HEK293 (cell line): ENCODE results near the gene TNFAIP8L2.

Experiments
- CTCF ChIA-PET: fragments of 350-600 bp; formaldehyde crosslinking; extraction: SDS; loops from one replicate; lab custom pipeline; 2021; ENCODE audit warnings: antibody characterized with exemption; lab: Yijun Ruan, JAX
- POLR2A ChIA-PET: fragments of 300-600 bp; formaldehyde crosslinking; extraction: SDS; loops from one replicate; lab custom pipeline; 2020; ENCODE audit warnings: antibody characterized with exemption, inconsistent platforms; lab: Yijun Ruan, JAX
- H3K27ac ChIP-seq: fragments of 200-500 bp; sonication (Bioruptor generic); 2 replicates; pipeline ENCODE4 v1.5.1; 2014; ENCODE audit warnings: low read depth, low read length, control low read depth, inconsistent platforms; ENCODE audit errors: extremely low read depth
- H3K36me3 ChIP-seq, 2 experiments: fragments of 200-500 bp in 1 of 2; sonication (Bioruptor generic) in 1 of 2; 1 replicate in 1 of 2; 2 replicates in 1 of 2; pipeline ENCODE4 v1.5.1; 2014 to 2017; ENCODE audit warnings: inconsistent platforms in 2 of 2, low read length in 2 of 2; ENCODE audit not compliant: control insufficient read depth in 2 of 2, insufficient read depth in 1 of 2
- H3K4me1 ChIP-seq: fragments of 200-500 bp; sonication (Bioruptor generic); 2 replicates; pipeline ENCODE4 v1.5.1; 2014; ENCODE audit warnings: mild to moderate bottlenecking, low read length, inconsistent platforms; ENCODE audit not compliant: control insufficient read depth, insufficient read depth
- H3K4me3 ChIP-seq: 2 replicates; pipeline ENCODE4 v1.5.1; 2011; ENCODE audit warnings: low read depth, mild to moderate bottlenecking, control low read depth, low read length, moderate library complexity
- H3K9me3 ChIP-seq: fragments of 200-500 bp; sonication (Bioruptor generic); 2 replicates; pipeline ENCODE4 v1.5.1; 2014; ENCODE audit warnings: low read depth, low read length, inconsistent platforms; ENCODE audit not compliant: control insufficient read depth, insufficient read depth
- BCL11B ChIP-seq: fragments of 450-650 bp; formaldehyde crosslinking; IDR thresholded peaks from 2 replicates; pipeline ENCODE4 v1.5.1; 2016; ENCODE audit warnings: low read depth, missing biosample characterization, missing genetic modification characterization
- GLI2 ChIP-seq: fragments of 450-650 bp; formaldehyde crosslinking; IDR thresholded peaks from 2 replicates; pipeline ENCODE4; 2017; ENCODE audit warnings: missing biosample characterization, missing genetic modification characterization, low read depth, borderline replicate concordance
- IKZF3 ChIP-seq: fragments of 450-650 bp; IDR thresholded peaks from 2 replicates; pipeline ENCODE4 v1.5.0; 2018; ENCODE audit warnings: missing biosample characterization, mild to moderate bottlenecking, missing genetic modification characterization, moderate library complexity
- KLF7 ChIP-seq: fragments of 450-650 bp; formaldehyde crosslinking; IDR thresholded peaks from 2 replicates; pipeline ENCODE4 v1.5.1; 2016; ENCODE audit warnings: missing biosample characterization, missing genetic modification characterization, borderline replicate concordance
- KLF9 ChIP-seq: fragments of 450-650 bp; formaldehyde crosslinking; IDR thresholded peaks from 2 replicates; pipeline ENCODE4 v1.5.1; 2016; ENCODE audit warnings: missing biosample characterization, missing genetic modification characterization, low read depth
- MEIS1 ChIP-seq: sonication (generic); formaldehyde crosslinking; IDR thresholded peaks from 2 replicates; pipeline ENCODE4 v1.8.1; 2022; ENCODE audit warnings: missing genetic modification reagents, mild to moderate bottlenecking, borderline replicate concordance
- MYNN ChIP-seq: fragments of 450-650 bp; formaldehyde crosslinking; IDR thresholded peaks from 2 replicates; pipeline ENCODE4 v1.5.1; 2016; ENCODE audit warnings: missing biosample characterization, missing genetic modification characterization, borderline replicate concordance
- ZBTB10 ChIP-seq: fragments of 450-650 bp; formaldehyde crosslinking; IDR thresholded peaks from 2 replicates; pipeline ENCODE4 v1.5.1; 2016; ENCODE audit warnings: missing biosample characterization, missing genetic modification characterization
- ZBTB17 ChIP-seq: fragments of 450-650 bp; formaldehyde crosslinking; IDR thresholded peaks from 2 replicates; pipeline ENCODE4 v1.5.1; 2016; ENCODE audit warnings: missing biosample characterization, missing genetic modification characterization
- ZBTB20 ChIP-seq: fragments of 450-650 bp; formaldehyde crosslinking; IDR thresholded peaks from 2 replicates; pipeline ENCODE4 v1.5.1; 2016; ENCODE audit warnings: missing biosample characterization, missing genetic modification characterization
- ZBTB26 ChIP-seq: fragments of 450-650 bp; formaldehyde crosslinking; optimal IDR thresholded peaks from 2 replicates; pipeline ENCODE3; 2016; ENCODE audit warnings: missing biosample characterization, mild to moderate bottlenecking, missing genetic modification characterization
- ZBTB48 ChIP-seq: fragments of 450-650 bp; formaldehyde crosslinking; IDR thresholded peaks from 2 replicates; pipeline ENCODE4 v1.5.1; 2016; ENCODE audit warnings: missing biosample characterization, missing genetic modification characterization
- ZEB2 ChIP-seq: fragments of 450-650 bp; formaldehyde crosslinking; IDR thresholded peaks from 2 replicates; pipeline ENCODE4 v1.5.1; 2016; ENCODE audit warnings: missing biosample characterization, missing genetic modification characterization
- ZNF2 ChIP-seq: fragments of 450-650 bp; formaldehyde crosslinking; IDR thresholded peaks from 2 replicates; pipeline ENCODE4 v1.5.1; 2016; ENCODE audit warnings: missing biosample characterization, missing genetic modification characterization
- ZNF335 ChIP-seq: fragments of 450-650 bp; formaldehyde crosslinking; conservative IDR thresholded peaks from 2 replicates; pipeline ENCODE4 v1.5.1; 2016; ENCODE audit warnings: missing biosample characterization, missing genetic modification characterization
- ZNF350 ChIP-seq: fragments of 450-650 bp; formaldehyde crosslinking; IDR thresholded peaks from 2 replicates; pipeline ENCODE4 v1.5.0; 2017; ENCODE audit warnings: missing biosample characterization, mild to moderate bottlenecking, missing genetic modification characterization
- ZNF394 ChIP-seq: fragments of 450-650 bp; formaldehyde crosslinking; IDR thresholded peaks from 2 replicates; pipeline ENCODE4 v1.5.1; 2016; ENCODE audit warnings: missing biosample characterization, missing genetic modification characterization, mild to moderate bottlenecking, moderate library complexity, borderline replicate concordance
- ZNF530 ChIP-seq: fragments of 450-650 bp; formaldehyde crosslinking; IDR thresholded peaks from 2 replicates; pipeline ENCODE4 v1.5.1; 2016; ENCODE audit warnings: low read depth, missing biosample characterization, missing genetic modification characterization
- ZNF561 ChIP-seq: fragments of 450-650 bp; IDR thresholded peaks from 2 replicates; pipeline ENCODE4 v1.5.1; 2018; ENCODE audit warnings: missing biosample characterization, missing genetic modification characterization, borderline replicate concordance
- ZNF624 ChIP-seq: fragments of 450-650 bp; formaldehyde crosslinking; IDR thresholded peaks from 2 replicates; pipeline ENCODE4 v1.5.1; 2017; ENCODE audit warnings: missing biosample characterization, missing genetic modification characterization
- ZNF629 ChIP-seq: fragments of 450-650 bp; formaldehyde crosslinking; IDR thresholded peaks from 2 replicates; pipeline ENCODE4 v1.5.1; 2017; ENCODE audit warnings: missing biosample characterization, missing genetic modification characterization
- ZNF701 ChIP-seq: fragments of 450-650 bp; formaldehyde crosslinking; IDR thresholded peaks from 2 replicates; pipeline ENCODE4 v1.5.1; 2016; ENCODE audit warnings: missing biosample characterization, missing genetic modification characterization
- ZNF76 ChIP-seq: fragments of 450-650 bp; formaldehyde crosslinking; IDR thresholded peaks from 2 replicates; pipeline ENCODE4; 2016; ENCODE audit warnings: low read depth, missing biosample characterization, missing genetic modification characterization, borderline replicate concordance
- ZNF843 ChIP-seq: fragments of 450-650 bp; formaldehyde crosslinking; IDR thresholded peaks from 2 replicates; pipeline ENCODE4 v1.5.1; 2016; ENCODE audit warnings: missing biosample characterization, missing genetic modification characterization
- TF ChIP-seq, protein P1 (sequence below): fragments of 450-650 bp; formaldehyde crosslinking; IDR thresholded peaks from 2 replicates; pipeline ENCODE4 v1.5.1; 2016; ENCODE audit warnings: missing biosample characterization, missing genetic modification characterization, borderline replicate concordance

TNFAIP8L2 gene

DNA sequence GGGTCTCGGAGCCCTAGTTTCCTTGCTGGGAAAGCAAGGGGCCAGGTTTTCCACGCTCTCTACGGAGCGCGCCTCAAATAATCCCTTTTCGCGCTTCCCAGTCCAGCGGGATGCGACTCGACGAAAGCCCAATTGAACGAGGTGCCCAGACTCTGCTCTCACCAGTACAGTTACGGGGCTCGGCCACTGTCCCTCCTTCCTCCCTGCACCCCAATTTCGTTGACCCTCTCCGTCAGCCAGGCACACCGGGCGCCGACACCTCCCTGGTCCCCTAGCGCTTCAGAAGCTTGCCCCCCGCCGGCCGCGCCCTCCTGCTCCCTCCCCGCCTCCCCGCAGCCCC lies 10.4 kb upstream of the TNFAIP8L2 start:
- ChIA-PET POLR2A (no interaction called here), CTCF (interaction anchor here (1.6 kb wide), 1 partner anchor 46 kb away, joined by 7 read pairs; no protein-coding TSS in a partner anchor)
- no peak for TF ChIP-seq ZBTB17
- 0 out of 2 replicates have a peak, but pooled peaks have one; percentile 36 for TF ChIP-seq ZBTB48
- peak overlapping the region; percentile 65 for H3K4me3 ChIP-seq
- peaks cover 3% of the 10 kb centered on the region; the same call in 1 of the 2 replicates for H3K4me1 ChIP-seq
- no peaks in the 10 kb centered on the region for H3K9me3 ChIP-seq
- H3K27ac ChIP-seq = no peak overlapping the region
- peaks cover 0 to 5% of the 10 kb centered on the region in 2 experiments; a peak in 1 of 3 replicates for H3K36me3 ChIP-seq

DNA sequence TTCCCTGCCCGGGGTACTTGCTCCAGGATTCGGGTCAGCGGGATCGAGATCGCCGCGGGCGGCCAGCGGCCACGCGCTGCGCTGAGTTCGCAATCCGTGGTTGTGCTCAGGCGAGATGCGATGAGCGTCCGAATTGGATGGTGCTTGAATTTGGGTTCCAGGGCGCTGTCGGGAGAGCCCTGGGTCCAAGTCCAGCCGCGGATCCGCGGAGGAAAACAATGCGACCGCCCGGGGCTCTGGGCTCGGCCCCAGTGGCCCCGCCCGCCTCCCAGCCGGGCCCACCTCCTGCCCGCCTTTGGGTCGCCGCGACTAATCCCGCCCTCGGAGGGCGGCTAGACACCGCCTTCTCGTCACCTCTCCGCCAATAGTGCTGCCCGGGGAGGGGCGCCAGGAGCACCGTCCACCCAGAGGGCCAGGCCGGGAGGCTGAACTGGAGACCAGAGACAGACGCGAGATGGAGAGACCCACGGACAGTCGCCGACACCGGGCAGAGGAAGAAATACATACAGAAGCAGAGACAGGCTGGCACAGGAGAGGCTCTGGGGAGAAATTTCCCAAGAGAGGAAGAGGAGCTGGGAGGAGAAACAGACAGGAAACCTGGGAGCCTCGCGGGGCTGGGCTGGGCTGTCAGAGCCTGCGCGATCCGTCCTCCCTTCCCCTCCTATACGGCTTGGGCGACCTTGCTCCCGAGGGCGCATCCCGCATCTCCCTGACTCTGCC lies 9.9 kb upstream of the TNFAIP8L2 start, which contains the start of gene SEMA6C:
Gene SEMA6C, minus strand, starts transcription at position 220 of the 720 bp plus-strand sequence. CDS start 4,010 bp downstream, outside the sequence.
- H3K27ac ChIP-seq = no peak within 1 kb of the TSS; the same call in 1 of the 2 replicates
- ChIA-PET CTCF (interaction anchor here (1.6 kb wide), 1 partner anchor 47 kb away, joined by 7 read pairs; no protein-coding TSS in a partner anchor), POLR2A (no interaction called here)
- peak; percentile 72 for TF ChIP-seq ZBTB20 (tag by site-specific recombination)
- TF ChIP-seq ZBTB26 = peak; percentile 69
- 0 out of 2 replicates have a peak, but pooled peaks have one; percentile 1 for TF ChIP-seq ZNF843 (tag by site-specific recombination)
- TF ChIP-seq MEIS1 (CRISPR knock-in tag) = no peak
- TF ChIP-seq ZNF335 (tag by site-specific recombination) = peak; percentile 77
- TF ChIP-seq KLF9 (tag by site-specific recombination) = 0 out of 2 replicates have a peak, but pooled peaks have one; percentile 39
- 0 out of 2 replicates have a peak, but pooled peaks have one; percentile 45 for TF ChIP-seq KLF7 (tag by site-specific recombination)
- TF ChIP-seq ZNF629 (tag by site-specific recombination) = no peak
- TF ChIP-seq ZNF624 (tag by site-specific recombination) = no peak
- TF ChIP-seq ZNF394 (tag by site-specific recombination) = peak; percentile 26; the same call in 1 of the 2 replicates
- 0 out of 2 replicates have a peak, but pooled peaks have one; percentile 13 for TF ChIP-seq ZNF2 (tag by site-specific recombination)
- TF ChIP-seq ZNF76 (tag by site-specific recombination) = peak; percentile 83; the same call in 1 of the 2 replicates
- TF ChIP-seq ZNF701 (tag by site-specific recombination) = no peak
- TF ChIP-seq ZNF561 (tag by site-specific recombination) = 0 out of 2 replicates have a peak, but pooled peaks have one; percentile 35
- no peak for TF ChIP-seq MYNN (tag by site-specific recombination)
- no peak for TF ChIP-seq ZNF350 (tag by site-specific recombination)
- no peak for TF ChIP-seq ZBTB10 (tag by site-specific recombination)
- TF ChIP-seq, protein P1, sequence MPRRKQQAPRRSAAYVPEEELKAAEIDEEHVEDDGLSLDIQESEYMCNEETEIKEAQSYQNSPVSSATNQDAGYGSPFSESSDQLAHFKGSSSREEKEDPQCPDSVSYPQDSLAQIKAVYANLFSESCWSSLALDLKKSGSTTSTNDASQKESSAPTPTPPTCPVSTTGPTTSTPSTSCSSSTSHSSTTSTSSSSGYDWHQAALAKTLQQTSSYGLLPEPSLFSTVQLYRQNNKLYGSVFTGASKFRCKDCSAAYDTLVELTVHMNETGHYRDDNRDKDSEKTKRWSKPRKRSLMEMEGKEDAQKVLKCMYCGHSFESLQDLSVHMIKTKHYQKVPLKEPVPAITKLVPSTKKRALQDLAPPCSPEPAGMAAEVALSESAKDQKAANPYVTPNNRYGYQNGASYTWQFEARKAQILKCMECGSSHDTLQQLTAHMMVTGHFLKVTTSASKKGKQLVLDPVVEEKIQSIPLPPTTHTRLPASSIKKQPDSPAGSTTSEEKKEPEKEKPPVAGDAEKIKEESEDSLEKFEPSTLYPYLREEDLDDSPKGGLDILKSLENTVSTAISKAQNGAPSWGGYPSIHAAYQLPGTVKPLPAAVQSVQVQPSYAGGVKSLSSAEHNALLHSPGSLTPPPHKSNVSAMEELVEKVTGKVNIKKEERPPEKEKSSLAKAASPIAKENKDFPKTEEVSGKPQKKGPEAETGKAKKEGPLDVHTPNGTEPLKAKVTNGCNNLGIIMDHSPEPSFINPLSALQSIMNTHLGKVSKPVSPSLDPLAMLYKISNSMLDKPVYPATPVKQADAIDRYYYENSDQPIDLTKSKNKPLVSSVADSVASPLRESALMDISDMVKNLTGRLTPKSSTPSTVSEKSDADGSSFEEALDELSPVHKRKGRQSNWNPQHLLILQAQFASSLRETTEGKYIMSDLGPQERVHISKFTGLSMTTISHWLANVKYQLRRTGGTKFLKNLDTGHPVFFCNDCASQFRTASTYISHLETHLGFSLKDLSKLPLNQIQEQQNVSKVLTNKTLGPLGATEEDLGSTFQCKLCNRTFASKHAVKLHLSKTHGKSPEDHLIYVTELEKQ (tag by site-specific recombination) = no peak
- TF ChIP-seq IKZF3 = peak; percentile 58
- no peak for TF ChIP-seq ZNF530 (tag by site-specific recombination)
- no peak for TF ChIP-seq GLI2
- peak; percentile 39; the same call in 1 of the 2 replicates for TF ChIP-seq ZEB2 (tag by site-specific recombination)
- TF ChIP-seq BCL11B (tag by site-specific recombination) = 0 out of 2 replicates have a peak, but pooled peaks have one; percentile 32

More for the DNA sequence above, 9.9 kb upstream of the TNFAIP8L2 start, which contains the start of gene SEMA6C:
- Histone ChIP-seq H3K4me1 (peaks cover 3% of the 10 kb centered on the region; the same call in 1 of the 2 replicates), H3K9me3 (no peaks in the 10 kb centered on the region), H3K4me3 (peak within 1 kb of the TSS; percentile 65), H3K36me3 (peaks cover 0 to 5% of the 10 kb centered on the region in 2 experiments; a peak in 1 of 3 replicates)
